Hematopoietic multipotent progenitor cell treated with erythropoietin and hydrocortisone succinate and interleukin-3 and kit ligand, for 17 days (in vitro differentiated cells): ENCODE measurements around the gene FGD4.

Source experiments
- DNase-seq: peaks from one replicate; pipeline ENCODE4 v3.0.0-alpha.2; 2015; ENCODE audit warnings: low spot score

The FGD4 gene

GRCh38 chr12:32407795-32408194, 8.4 kb downstream of the FGD4 start:
- no peak for DNase-seq

DNA sequence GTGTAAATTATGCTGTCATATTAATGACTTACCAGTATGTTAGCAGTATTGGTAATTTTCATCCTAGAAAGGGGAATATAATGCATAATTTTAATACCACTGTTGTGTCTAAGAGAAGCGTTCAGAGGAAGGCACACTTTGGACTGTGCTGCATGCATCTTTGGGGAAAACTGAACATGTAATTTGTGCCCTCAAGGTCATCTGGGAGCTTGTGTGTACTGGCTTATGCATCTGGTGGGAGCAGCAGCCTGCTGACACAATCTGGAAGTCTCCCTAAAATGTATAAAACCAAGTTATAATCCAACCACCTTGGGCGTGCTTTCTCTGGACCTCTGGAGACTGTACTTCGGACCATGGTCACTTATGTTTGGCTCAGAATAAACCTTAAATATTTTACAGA, 14.1 kb downstream of the FGD4 start:
- DNase-seq: no peak

DNA sequence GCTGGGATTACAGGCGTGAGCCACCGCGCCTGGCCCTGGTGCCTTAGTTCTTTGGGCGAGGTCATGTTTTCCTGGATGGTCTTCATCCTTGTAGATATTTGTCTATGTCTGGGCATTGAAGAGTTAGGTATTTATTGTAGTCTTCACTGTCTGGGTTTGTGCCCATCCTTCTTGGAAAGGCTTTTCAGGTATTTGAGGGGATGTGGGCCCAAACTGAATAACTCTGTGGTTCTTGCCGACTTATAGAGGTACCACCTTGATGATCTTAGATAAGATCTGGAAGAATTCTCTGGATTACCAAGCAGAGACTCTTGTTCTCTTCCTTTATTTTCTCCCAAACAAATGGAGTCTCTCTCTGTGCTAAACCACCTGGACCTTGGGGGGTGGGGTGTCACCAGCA, 18.9 kb downstream of the FGD4 start:
- DNase-seq: no peak

GRCh38 chr12:32418903-32419519, 19.7 kb downstream of the FGD4 start:
- no peak for DNase-seq

- DNase-seq: no peak
These were observed 20.2 kb downstream of the FGD4 start for GRCh38 chr12:32419520-32419960.

- no peak for DNase-seq
These were observed 21.0 kb downstream of the FGD4 start for GRCh38 chr12:32420356-32420755.

DNA sequence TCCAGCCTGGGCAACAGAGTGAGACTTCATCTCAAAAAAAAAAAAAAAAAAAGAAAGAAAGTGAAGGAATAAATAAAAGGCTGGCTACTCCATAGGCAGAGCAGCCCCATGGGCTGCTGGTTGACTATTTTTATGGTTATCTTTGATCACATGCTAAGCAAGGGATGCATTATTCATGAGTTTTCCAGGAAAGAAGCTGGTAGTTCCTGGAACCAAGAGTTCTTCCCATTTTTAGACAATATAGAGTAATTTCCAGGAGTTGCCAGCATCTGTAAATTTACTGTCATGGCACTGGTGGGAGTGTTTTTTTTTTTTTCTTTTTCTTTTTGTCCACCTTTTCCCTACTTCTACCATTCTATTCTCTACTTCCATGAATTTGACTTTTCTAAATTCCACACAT, 24.2 kb downstream of the FGD4 start:
- DNase-seq: no peak

DNA sequence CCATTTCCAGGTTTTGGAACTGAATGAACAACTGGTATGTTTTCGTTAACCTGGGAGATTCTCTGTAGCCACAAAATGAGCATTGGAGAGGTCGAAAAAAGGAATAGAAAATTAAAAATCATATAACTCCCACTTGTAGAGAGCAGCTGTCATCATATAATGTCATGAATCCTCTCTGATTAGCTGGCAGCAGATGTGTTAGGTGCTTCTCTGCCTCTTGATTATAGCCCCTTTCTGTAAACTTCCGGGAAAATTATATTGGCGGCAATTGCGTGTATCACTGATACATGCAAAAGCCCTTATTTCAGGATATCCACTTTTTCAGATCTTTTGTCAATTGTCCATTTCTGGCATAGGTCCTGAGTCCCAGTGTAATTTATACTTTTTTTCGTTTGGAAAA, 31.7 kb downstream of the FGD4 start:
- DNase-seq: no peak

- no peak for DNase-seq
These were observed 36.8 kb downstream of the FGD4 start for GRCh38 chr12:32435921-32436705.

- no peak for DNase-seq
These were observed 37.7 kb downstream of the FGD4 start for GRCh38 chr12:32437095-32437515.

DNA sequence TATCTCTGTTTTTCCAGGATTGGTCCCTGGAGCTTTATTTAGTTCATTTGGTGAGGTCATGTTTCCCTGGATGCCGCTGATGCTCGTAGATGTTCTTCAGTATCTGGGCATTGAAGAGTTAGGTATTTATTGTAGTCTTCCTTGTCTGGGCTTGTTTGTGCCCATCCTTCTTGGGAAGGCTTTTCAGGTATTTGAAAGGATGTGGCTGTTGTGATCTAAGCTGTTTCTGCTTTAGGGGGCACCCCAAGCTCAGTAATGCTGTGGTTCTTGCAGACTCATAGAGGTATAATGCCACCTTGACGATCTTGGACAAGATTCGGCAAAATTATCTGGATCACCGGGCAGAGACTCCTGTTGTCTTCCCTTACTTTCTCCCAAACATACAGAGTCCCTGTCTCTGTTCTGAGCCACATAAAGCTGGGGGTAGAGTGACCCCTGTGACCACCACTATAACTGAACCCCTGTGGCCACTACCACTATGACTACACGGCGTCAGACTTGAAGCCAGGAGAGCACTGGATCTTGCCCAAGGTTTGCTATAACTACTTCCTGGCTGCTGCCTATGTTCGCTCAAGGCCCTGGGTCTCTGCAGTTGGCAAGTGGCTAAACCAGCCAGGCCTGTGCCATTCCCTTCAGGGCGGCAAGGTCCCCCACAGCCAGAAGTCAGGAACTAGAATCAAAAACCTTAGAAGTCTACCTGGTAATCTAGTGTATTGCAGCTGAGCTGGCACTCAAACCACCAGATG, 40.9 kb downstream of the FGD4 start:
- DNase-seq: no peak

GRCh38 chr12:32443491-32443890, 44.1 kb downstream of the FGD4 start:
- no peak for DNase-seq

GRCh38 chr12:32444895-32445294, 45.5 kb downstream of the FGD4 start:
- no peak for DNase-seq

DNA sequence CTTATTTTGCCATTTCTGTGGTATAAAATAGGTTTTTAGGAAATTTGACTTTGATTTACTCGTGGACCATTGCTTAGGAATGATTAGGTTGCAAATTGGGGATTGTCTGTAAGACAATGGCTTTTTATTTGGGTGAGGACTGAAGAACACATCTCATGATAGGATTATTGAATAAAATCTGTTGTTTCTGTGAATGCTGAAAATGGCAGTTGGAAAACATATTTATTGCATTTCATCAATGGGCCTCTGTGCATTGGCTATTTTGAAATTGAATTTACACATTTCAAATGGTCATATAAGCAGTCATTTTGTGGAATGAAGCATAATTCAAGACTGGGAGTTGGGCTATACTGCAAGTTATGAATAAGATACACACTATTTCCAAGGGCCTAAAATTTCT, 46.0 kb downstream of the FGD4 start:
- DNase-seq: no peak

DNA sequence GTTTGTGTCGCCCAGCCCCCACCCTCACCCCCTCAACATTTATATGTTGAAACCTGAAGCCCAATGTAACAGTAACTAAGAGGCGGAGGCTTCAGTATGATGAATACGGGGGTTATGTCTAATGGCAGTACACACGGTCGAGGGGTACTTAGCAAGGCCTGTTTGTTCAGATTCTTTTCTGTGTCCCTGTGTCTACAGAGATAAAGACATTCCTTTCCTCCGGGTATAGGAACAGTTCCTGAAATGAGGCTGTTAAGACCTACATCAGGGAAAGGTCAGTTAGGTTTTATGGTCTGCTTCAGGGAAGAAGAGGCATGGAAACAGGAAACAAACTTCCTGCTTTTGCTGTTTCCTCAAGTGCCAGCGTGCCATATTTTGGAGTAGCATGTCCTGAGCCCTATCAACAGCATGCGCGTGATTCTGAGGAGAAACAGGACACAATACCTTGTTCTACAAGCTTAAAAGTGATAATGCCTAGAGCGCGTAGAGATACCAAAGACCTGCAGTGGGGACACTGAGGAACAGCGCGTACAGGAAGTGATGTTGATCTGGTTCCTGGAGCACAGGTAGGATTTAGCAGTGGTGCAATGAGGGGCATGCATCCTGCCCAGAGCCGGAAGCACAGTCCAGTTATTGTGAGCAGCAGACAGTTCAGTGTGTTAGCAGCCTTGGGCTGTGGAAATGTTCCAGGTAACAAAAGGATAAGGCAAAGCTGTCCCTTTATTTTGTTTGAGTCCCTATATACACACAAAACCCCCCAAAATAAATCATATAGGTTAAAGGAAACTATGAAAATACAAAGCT, 47.2 kb downstream of the FGD4 start:
- DNase-seq: no peak

- DNase-seq: no peak
These were observed 49.2 kb downstream of the FGD4 start for GRCh38 chr12:32448586-32448985.

DNA sequence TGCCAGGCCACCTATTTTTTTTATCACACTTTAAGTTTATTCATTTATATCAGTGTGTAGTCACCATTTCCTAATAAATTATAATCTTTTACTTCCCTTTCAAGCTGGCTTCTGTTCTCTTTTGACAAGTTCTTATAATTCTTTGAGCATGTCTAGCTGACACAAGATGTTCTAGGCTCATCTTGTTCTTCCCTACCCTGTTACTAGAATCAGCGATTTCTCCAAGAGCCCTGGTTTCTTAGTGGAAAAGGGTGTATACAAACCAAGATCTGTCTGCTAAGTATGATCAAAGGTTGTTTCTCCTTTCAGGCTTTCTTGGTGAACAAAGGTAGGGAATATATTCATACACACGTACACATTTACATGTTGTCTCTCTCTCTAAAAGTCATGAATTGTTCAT, 51.0 kb downstream of the FGD4 start:
- DNase-seq: no peak

DNA sequence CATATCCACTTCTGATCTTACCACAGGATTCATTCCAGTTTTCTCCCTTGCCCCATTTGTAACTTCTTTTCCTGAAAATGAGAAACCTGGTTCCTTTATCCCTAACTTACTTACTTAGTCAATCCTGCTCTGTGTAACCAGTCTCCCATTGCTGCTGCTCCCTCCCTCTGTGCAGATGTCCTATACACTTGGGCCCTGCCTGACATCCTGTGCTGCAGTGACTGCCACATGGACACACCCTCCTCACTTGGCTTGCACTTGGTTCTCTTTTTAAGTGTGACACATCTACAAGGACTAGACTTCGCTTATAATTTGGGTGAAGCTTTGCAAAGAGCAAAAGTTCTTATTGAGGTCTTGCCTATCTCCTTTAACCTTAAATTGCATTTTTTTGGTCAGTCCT, 51.4 kb downstream of the FGD4 start:
- no peak for DNase-seq

DNA sequence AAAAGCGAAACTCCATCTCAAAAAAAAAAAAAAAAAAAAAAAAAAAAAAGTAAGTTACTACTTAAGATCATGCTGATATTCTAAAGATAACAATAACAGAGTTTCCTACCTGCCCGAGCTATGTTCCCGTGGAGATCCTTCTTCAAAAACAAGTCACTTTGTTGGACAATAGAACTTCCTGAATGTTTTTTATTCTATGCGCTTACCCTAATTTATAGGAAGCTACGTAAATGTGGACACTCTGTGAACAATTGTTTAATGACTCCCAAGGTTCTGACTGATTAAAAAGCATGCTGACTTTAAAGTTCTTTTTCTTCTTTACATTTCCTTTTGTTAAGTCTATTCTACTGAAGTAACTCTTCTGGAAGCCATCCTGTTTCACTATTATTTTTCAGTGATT, 52.5 kb downstream of the FGD4 start:
- no peak for DNase-seq

DNA sequence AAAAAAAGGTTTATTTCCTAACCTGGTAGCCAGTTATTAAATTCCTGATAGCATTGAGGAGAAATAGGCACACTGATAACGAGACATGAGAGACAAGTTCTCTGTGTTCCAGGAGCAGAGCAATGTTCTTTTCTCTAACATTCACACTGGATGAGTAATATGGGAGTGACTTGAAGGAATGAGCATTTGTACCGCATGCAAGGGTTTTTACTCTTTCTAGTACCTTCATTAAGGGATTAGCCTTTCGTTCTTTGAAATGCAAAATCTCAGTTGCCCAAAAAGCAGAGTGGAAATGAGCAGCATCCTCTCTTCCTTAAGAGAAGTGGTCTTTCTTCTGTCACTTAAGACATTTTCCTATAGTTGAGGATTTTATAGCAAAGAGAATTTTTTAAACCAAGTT, 54.7 kb downstream of the FGD4 start:
- no peak for DNase-seq

GRCh38 chr12:32454866-32455265, 55.5 kb downstream of the FGD4 start:
- DNase-seq: no peak

DNA sequence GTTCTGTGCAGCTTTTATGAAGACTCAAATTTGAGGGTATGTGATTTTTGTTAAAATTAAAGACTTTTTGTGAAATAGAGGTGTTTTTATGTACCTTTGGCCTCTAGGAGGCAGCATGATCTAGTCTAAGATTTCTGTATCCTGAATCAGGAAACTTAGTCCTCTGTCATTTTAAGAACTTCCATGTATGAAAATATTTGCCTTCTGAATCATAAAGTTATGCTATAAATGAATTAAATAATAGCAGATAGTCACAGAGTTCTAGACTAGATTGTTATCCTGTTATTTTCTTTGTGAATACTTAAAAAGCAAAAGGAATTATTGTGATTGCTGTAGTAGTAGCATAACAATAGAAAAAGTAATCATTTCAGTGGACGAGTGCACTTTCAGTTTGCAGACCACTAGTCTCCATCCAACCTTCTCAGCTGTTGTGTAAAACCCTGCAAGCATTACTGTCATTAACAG, 56.3 kb downstream of the FGD4 start:
- DNase-seq: no peak
